H1 (cell line): ENCODE data around the gene PPFIA2. TPM values are rescaled to one million over a fixed set of nuclear protein-coding genes. Genes with fewer than 3 reads are reported as not detected.

ENCODE experiments used
- JUN ChIP-seq: IDR thresholded peaks from 2 replicates; pipeline ENCODE4 v1.6.1; 2011; ENCODE audit warnings: low read depth, mild to moderate bottlenecking, improper control_type of control experiment, low read length
- polyA plus RNA-seq, 7 experiments: library from polyadenylated mRNA; depleted of rRNA in 3 of 7; stranded (reverse) in 5 of 7; unstranded in 2 of 7; fragments of >200 nt in 5 of 7; fragments of 200-250 nt in 2 of 7; gene quantifications; 1 replicate in 5 of 7; 2 replicates in 1 of 7; 4 replicates in 1 of 7; pipeline versions ENCODE4 v1.2.1 to v1.2.3, GENCODE V29; 2011 to 2013; ENCODE audit warnings: missing spikeins in 2 of 7, mixed read lengths in 2 of 7
- total RNA-seq: library from RNA; stranded (reverse); fragmentation: NEBNext Ultra II Directional; extraction: Animal tissue kit (Norgen Biotek cat#: 25700); gene quantifications from 2 replicates; pipeline ENCODE4 v1.2.1, GENCODE V29; 2021

Gene PPFIA2
- total and polyA plus RNA-seq, 2 of the 8 experiments (the other 6 are each of a cell fraction or from before 2014, with no cell fraction given): 1.2 to 1.8 TPM

DNA sequence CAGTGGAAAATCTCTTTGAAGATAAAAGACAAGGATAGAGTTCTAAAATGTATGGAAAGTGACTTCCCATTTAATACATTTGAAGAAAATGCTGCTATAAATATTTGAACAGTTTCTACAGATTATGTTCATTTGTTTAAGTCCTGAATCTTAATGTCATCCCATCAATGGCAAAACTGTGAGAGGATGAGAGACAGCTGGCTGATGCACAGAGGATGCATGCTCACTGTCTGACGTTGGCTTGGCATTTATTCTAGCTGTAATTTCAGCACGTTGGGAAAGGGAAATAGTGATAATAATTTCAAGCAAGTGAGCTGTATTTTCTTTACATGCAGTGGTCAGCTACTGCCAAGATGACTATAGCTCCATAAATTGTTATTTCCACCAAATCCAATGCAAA, 40.5 kb downstream of the PPFIA2 start (continued):
- no peak for TF ChIP-seq JUN
